GM18907 (cell line): Measurements from ENCODE around the gene RNU5D-1.
A peak's percentile ranks its signal among the peaks of the same experiment; 100 is the strongest.

Experiments
- ATAC-seq: cut with Tn5 transposase; IDR thresholded peaks from one replicate; pipeline ENCODE4 v1.9.1; 2021; ENCODE audit warnings: mild to moderate bottlenecking, moderate library complexity; ENCODE audit not compliant: unreplicated experiment

The RNU5D-1 gene

DNA sequence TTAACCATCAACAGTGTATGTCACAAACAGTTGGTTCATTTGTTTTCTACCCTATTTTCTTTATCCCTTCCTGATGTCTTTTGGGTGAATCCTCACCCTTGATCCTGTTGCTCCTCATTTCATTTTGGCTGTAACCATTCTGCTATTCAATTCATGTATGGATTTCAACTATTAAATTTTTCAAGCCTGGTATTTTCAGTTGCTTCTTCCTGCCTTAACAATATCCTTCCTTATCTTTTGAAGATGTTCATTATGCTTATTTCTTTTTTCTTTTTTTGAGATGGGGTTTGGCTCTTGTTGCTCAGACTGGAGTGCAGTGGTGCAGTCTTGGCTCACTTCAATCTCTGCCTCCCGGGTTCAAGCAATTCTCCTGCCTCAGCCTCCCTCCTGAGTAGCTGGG lies 2.8 kb upstream of the RNU5D-1 start:
- ATAC-seq: no peak

DNA sequence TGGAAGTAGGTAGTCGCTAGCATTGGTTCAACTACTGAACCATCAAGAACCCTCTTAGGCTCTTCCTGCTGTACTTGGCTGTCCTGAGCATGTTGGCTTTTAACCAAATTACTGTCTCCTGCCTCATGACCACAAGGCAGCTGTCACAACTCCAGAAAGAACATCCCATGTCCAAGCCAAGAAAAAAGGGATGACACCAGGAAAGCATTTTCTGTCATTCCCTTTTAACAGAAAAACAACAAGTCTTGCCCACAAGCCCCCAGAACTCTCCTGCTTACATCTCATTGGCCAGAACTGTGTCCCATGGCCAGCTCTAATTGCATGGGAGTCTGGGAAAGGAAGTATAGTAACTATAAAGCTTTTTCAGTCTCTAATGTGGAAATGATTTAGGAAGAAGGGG lies 2.4 kb upstream of the RNU5D-1 start:
- no peak for ATAC-seq

DNA sequence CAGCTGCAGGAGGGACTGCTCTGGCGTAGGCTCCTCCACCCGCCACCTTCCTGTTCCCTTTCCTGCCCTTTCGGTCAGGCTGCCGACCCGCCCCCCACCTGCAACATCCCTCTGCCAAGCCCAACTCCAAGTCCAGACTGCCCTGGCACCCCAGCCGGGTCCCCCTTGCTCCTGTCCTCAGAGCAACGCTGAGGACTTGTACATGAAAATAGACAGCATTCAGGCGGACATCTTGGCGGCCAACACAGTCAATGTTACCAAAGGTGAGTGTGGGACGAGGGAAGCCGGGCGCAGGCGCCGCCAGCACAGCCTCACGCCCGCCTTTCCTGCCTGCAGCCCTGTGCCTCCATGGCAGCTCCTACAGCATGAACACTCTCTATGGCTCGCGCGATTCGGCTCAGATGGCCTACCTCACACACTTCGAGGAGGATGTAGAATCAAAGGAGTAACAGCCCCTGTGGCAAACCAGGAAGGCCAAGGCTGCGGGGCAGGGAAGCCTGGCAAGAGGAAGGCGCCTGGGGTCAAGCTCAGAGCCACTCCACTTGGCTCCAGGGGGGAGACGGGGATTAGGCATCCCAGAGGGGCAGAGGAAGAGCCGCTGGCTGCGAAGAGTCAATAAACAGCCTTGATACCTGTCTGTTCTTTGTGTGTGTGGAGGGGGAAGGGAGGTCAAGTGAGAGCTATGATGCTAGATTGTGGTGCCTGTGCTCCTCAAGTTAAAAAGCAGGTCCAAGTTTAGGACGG lies 5.8 kb downstream of the RNU5D-1 start:
- ATAC-seq: no peak

DNA sequence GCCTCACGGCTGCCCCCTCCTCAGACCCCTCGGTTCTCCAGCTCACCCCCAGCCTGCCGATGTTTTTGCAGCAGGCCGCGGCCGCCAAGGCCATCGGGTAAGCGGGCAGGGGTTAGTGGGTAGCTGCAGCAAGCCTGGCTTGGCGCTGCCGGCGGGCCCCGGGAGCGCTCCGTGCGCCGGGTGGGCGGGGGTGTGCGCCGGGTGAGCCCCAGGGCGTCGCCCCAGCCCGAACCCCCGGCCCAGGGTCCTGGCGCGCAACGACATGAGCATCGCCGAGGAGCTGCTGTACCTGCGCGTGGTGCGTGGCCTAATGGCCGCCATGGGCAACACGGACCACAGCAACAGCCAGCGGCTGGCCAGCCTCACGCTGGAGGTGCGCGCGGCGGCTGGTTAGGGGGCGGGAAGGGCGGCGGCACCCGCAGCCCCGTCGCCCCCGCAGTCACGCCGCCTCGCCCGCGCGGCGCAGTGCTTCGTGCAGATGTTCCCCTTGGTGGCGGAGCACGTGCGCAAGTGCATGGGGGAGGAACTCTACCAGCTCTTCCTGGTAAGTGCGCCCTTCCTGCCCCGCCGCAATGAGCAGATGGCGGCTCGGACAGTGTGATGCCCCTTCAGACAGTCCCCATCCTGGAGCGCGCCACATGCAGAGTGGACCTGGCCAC lies 6.5 kb downstream of the RNU5D-1 start:
- ATAC-seq: no peak

DNA sequence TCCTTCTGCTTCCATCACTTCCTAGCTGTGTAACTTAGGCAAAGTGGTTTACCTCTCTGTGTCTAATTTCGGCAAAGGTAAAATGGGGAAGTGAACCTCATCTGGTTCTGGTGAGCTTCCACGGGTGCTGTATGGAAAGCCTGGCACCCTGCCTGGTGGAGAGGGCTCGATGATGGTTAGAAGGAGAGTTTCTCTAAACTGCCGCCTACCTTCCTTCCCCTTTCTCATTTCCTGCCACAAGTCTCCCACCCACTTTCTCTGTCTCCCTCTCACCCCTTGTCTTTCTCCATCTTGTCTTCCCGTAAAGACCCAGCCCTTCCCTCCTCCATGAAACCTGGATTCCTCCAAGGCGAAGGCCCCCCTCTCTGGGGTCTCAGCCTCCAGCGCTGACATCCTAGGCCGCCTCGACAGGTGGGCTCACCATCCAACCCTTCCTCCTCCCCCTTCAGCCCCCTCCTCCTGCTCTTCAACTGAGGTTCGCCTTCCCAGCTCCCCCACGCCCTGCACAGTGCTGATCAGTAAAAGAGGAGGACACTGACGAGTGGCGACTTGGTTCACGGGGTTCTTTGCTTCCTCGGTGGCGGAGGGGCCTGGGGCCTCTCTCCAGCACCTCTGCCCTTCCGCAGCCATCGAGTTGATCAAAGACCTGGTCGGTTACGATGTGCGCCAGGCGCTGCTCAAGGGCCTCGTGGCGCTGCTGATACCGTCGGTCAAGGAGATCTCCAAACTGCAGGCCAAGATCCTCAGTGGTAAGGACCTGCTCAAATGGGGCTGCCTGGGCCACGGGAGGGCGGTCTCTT lies 7.3 kb downstream of the RNU5D-1 start:
- ATAC-seq: no peak

DNA sequence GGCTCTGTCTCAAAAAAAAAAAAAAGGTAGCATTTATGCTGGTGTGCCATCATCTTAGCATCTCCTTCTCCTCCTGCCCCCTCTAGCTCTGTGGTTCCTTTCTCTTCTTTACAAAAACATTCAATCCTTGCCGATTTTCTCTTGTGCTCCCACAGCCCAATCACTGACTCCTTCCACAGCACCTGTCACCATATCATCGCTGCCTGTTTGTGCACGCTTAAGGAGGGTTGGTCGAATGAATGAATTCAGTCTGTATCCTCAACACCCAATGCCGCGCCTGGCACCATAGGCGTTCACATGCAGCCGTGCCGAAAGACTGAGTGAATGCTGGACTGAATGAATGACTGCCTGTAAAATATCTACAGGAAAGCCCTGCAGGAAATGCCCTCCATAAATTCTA lies 7.9 kb downstream of the RNU5D-1 start:
- ATAC-seq: no peak

DNA sequence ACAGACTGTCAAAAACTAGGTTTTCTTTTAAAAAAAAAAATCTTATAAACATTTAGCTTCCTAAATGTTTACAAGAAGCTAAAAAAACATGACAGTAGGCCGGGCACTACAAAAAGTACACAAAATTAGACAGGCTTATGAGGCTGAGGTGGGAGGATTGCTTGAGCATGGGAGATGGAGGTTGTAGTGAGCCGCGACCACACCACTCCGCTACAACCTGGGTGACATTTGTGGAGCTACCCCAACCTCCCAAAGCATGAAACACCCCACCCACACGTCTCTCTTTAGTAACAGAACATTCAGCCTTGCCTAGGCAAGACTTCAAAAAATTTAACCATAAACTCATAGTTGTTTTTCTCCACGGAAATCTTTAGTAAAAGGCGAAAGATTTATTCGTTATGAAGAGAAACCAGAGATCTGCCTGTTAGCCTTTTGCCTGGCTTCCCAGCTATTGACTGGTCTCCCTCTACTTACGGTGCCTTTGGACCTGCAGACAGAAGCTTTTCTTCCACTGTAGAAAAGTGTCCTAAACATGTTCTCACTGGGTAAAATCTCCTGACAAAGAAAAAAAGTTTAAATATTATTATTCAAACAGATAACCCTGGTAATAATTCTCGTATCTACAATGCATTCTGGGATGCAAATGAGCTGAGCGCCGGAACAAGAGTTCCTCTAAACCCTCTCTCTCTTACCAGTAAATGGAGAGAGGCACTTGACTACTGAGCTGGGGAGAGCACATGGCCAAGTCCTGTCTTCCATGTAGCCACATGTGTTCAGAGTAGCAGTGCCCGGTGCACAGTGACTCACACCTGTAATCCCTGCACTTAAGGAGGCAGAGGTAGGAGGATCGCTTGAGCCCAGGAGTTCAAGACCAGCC lies 9.2 kb downstream of the RNU5D-1 start:
- peak; percentile 75 for ATAC-seq

DNA sequence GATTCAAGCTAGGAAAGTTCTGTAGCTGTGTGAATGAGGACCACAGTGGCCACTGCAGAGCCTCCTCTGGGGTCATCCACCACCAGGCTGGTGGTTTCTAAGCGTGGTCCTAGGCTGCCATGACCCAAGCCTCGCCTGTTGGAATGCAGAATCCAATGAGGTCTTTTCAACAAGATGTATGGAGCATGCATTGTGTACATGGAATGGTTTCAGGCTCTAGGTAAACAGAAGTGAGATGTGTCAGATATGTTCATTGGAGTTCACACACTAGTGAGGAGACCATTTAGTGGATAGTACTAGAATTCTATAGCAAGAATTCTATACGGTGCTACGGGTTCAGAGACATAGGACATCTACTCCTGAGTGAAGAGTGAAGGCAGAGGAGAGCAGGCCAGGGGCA lies 10.7 kb downstream of the RNU5D-1 start:
- no peak for ATAC-seq

DNA sequence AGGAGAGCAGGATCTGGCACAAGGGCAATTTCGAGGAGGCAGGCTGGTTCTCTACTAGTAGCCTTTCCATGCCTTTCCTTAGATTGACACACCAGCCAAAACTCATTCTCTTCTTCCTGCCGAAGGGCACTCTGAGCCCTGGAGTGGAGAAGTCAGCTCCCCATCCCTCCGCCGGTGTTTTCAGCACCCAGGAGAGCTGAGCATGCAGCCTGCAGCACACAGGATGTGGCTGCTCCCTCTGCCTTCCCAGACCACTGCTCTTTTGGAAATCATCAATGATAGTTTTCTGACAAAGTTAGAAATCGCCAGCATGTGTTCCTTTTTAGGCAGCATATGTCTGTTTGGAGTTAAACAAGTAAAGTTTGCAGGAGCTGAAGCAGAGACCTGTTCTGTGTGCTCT lies 11.7 kb downstream of the RNU5D-1 start:
- no peak for ATAC-seq

DNA sequence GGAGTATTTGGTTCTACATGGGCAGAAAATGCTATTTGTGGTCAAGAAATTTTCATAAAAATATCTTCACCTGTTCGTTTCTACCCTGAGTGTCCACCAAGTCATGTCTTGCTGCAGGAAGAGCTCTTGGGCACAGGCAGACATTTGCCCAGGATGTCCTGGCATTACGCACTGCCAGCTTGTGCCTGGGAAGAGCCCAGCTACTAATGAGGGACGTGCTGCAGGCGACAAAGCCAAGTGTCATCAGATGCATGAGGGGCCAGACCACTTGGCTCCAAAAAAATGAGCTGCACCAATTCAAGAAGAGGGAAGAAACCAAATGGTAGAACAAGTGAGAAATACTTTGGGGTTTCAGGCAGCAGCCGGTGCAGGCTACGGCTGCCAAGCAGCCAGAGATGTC lies 12.9 kb downstream of the RNU5D-1 start:
- ATAC-seq: no peak

DNA sequence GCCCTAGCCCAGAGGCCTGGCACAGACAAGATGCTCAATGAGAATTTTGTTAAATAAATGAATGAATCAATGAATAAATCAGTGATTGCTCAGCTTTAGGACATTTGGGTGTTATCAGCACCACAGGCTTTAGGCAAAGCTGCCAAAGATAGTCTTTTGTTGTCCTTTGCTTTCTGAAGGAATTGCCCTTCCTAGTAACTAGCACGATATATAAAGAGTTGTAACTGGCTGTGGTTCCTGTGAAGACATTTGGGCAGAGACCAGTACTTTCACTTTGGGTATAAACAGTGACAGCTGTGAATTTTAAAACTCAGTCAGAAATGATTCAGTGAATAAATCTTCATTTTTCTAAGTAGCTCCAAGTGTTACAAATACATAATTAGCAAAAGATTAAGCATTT lies 13.3 kb downstream of the RNU5D-1 start:
- ATAC-seq: no peak

DNA sequence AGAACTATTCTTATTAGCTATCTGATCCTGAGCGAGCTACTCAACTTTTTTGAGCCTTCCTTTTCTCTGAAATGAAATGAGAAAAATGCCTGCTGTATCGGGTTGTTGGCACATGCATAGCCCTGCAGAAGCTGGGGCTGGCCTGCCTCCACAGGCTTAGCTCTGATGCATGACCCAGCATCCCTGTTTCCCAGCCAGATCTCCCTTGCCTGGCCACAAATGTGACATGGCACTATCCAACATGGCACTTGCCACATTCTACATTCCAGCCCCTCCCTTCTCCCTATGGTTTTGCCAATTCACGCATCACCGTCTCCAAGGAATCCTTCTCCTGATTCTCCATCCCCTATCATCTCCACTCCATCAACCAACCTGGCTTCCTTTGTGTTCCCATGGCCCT lies 13.8 kb downstream of the RNU5D-1 start:
- no peak for ATAC-seq

DNA sequence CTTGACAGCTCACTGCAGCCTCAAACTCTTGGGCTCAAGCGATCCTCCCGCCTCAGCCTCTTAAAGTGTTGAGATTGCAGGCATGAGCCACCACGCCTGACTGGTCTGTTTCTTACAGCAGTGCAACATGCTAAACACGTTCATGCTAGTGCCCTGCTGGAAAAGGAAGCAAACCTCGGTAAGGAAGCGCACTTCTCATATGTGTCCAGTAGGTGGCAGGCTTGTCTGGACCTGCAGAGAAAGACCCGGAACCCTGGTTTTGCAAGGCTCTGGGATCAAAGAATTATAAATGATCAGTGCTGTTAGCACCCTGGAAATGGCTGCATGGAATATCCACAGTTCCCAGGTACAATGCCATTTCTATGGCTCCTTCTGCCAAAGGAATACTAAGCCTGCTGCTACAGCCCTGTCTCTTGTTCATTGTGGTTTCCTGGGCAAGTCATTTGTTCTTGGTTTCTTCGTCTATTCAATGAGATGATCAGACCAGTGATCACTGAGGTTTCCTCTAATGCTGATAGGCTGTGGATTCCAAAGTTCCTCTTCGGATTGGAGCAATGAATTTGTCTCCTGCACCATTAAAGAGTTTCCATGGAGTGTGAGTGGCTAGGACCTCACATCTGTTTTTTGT lies 15.9 kb downstream of the RNU5D-1 start:
- peak; percentile 51 for ATAC-seq

DNA sequence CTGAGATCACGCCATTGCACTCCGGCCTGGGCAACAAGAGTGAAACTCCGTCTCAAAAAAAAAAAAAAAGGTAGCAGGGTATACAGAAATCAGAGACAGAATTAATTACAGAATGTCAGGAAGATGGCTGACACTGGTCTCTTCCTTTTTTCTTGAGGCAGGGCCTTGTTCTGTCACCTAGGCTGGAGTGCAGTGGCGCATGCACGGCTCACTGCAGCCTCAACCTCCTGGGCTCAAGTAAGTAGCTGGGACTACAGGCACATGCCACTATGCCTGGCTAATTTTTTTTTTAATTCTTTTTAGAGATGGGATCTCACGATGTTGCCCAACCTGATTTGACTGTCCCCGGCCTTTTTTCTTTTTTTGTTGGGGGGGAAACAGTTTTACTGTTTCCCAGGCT lies 16.4 kb downstream of the RNU5D-1 start:
- ATAC-seq: no peak

DNA sequence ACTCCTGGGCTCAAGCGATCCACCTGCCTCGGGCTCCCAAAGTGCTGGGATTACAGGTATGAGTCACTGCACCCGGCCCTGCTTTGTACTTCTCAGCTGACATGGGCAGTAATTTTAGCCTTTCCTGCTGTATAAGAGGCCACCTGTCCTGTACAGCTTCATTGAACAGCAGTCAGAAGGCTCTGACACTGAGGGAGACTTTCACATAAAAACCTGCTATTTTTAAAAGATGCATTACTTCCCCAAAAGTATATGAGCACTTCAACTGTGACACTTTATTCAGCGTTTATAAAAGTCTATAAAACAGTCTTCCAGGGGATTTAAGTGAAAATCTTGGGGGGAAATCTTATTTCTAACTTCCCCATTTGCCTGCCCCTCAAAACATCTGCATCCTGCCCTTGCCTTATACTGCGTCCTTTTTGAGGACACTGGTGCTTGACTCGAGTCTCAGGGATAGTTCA lies 17.6 kb downstream of the RNU5D-1 start:
- ATAC-seq: no peak

DNA sequence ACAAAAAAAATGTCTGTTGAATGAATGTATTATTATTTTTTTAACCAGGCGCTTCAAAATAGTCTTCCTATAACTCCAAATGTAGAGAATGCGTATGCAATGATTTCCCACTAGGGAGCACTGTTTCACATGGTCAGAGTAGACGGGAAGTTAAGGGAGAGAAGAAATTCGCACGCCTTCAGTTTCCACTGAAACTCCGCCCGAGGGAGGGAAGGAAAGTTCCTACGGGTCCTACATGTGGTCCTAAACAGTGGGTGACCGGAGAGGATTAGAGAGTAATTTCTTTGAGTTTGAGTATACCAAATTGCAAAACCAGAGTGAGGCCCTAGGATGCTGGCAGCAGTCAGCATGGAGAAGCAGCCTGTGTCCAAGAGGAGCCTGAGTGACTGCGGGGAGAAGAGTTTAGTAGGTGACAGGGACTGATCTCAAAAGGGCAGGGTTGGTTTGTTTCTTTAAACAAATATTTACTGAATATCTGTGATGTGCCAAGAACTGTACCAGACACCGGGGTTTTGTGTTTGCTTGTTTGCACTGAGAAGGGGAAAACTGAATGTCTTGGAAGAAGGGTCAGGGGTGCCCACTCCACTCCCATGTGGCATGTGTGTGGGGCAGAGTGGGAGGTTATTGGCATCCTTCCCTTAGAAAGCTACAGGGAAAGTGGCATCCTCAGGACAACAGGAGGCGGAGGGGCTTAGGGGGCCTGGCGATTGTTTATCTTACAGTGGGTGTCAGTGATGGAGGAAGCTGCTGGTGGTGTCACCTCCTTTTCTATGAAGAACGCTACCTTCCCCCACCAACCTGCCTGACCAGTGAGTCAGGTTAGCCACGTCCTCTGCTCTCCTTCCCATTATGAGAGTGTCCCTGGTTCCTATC lies 22.8 kb downstream of the RNU5D-1 start:
- no peak for ATAC-seq

DNA sequence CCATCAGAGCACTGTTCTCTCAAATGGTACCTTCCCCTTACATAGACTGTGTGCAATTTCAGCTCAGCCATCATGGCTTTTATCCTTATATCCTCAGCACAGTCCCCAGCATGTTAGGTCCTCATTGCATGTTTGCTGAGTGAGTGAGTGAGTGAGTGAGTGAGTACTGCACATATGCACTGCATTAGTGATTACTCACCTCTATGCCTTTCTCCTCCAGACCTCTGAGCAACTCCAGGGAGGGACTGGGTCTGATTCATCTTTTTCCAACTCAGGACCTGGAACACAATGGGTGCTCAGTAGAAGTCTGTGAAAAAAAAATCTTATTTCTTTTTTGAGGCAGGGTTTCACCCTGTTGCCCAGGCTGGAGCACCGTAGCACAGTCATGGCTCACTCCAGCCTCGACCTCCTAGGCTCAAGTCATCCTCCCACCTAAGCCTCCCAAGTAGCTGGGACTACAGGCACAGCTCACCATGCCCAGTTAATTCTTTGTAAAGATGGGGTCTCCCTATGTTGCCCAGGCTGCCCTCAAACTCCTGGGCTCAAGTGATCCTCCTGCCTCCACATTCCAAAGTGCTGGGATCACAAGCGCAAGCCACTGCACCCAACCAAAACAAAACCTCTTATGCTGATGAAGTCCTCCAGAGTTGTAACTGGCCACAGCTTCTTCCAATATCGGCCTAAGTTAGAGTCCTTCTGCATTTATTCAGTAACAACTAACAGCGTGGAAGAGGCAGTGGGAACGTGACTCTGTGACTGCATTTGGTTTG lies 23.7 kb downstream of the RNU5D-1 start:
- ATAC-seq: no peak

DNA sequence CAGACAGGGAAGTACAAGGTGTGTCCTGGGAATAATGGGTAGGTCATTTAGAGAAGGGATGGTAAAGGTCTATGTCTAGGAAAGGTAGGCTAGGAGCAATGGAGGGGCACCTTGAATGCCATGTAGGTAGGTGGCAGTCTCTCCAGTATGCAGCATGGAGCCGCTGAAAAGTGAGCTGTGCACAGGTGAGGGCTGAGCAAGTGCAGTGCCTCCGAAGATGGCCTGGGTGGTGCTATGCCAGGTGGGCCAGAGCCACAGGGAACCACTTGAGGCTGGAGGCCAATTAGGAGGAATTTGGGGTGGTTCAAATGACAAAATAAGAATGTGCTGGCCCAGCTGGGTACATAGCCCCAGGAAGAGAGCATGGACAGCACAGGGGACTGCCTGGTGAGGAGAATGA lies 25.0 kb downstream of the RNU5D-1 start:
- no peak for ATAC-seq

DNA sequence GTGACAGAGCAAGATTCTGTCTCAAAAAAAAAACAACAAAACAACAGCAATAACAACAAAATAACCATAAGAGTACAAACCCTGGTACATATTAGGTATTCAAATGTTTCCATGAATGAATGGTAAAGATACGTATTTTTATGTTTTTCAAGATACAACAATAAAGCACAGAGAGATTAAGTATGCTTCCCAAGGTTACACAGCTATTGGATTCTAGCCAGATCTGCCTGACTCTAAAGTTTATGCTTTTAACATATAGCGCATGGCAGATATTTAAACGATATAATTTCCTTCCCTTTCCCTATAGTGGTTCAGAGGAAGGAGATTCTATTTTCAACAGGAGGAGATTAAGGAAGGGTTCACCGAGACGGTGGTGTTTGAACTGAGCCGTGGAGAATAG lies 25.5 kb downstream of the RNU5D-1 start:
- ATAC-seq: no peak
